Breast epithelium (tissue), 4 donors: ENCODE data around the gene ACIN1. TPM values are rescaled to one million over a fixed set of nuclear protein-coding genes. Genes with fewer than 3 reads are reported as not detected.

Source experiments
- DNase-seq, 2 donors: peaks; one replicate each; pipeline ENCODE4 v3.0.0-alpha.2; 2019; ENCODE audit warnings: low spot score in 2 of 2
- H3K27ac ChIP-seq, 2 donors: fragments of 200-600 bp; sonication (generic) in 1 of 2; one replicate each; pipeline ENCODE4 v1.5.1; 2016 to 2019; ENCODE audit warnings: mild to moderate bottlenecking in 1 of 2
- H3K27me3 ChIP-seq, 2 donors: fragments of 200-600 bp; sonication (generic) in 1 of 2; one replicate each; pipeline versions ENCODE4 v1.5.1 to v1.6.0; 2017 to 2019; ENCODE audit warnings: control low read depth in 1 of 2, mild to moderate bottlenecking in 1 of 2
- H3K36me3 ChIP-seq: fragments of 200-600 bp; one replicate; pipeline ENCODE4 v1.5.1; 2019
- H3K4me1 ChIP-seq, 2 donors: fragments of 200-600 bp; sonication (generic); one replicate each; pipeline ENCODE4 v1.5.1; 2016 to 2019; ENCODE audit warnings: control low read depth in 1 of 2
- H3K4me3 ChIP-seq, 3 donors: fragments of 200-600 bp; sonication (generic); 1 replicate in 2 of 3; 2 replicates in 1 of 3; pipeline ENCODE4 v1.5.1; 2016 to 2019; ENCODE audit warnings: mild to moderate bottlenecking in 3 of 3, moderate library complexity in 2 of 3
- H3K9me3 ChIP-seq, 2 donors: fragments of 200-600 bp; sonication (generic) in 1 of 2; one replicate each; pipeline ENCODE4 v1.5.1; 2016 to 2019; ENCODE audit warnings: control low read depth in 1 of 2
- CTCF ChIP-seq, 3 donors: fragments of 450-650 bp; IDR thresholded peaks; one replicate each; pipeline ENCODE4 v1.5.1; 2016 to 2017; ENCODE audit warnings: antibody characterized with exemption in 3 of 3, mild to moderate bottlenecking in 3 of 3, moderate library complexity in 3 of 3
- POLR2A ChIP-seq: fragments of 450-650 bp; IDR thresholded peaks from one replicate; pipeline ENCODE4 v1.6.1; 2016; ENCODE audit warnings: antibody characterized with exemption, mild to moderate bottlenecking, moderate library complexity
- POLR2AphosphoS5 ChIP-seq, 3 donors: sonication (generic); formaldehyde crosslinking; IDR thresholded peaks; one replicate each; pipeline ENCODE4 v1.6.1; 2017; ENCODE audit warnings: antibody characterized with exemption in 3 of 3
- intact Hi-C: fragments of 100-400 bp; cut with DNase I; formaldehyde crosslinking; loops from one replicate; pipeline ENCODE4 v1.15.1; 2023; ENCODE audit warnings: low total_unique reads
- total RNA-seq, 3 donors: library from RNA; depleted of rRNA; stranded (reverse); fragments of >200 nt; gene quantifications; one replicate each; pipeline ENCODE4 v1.1.0, GENCODE V29; 2016

Gene ACIN1
- total RNA-seq, 3 donors from 2014 or later: 106 to 151 (median 145) TPM

GRCh38 chr14:23078692-23079116 is 16.2 kb downstream of the ACIN1 start:
- Histone ChIP-seq H3K4me1 (no peaks in the 10 kb centered on the region), H3K36me3 (no peaks in the 10 kb centered on the region), H3K4me3 (no peak overlapping the region), H3K9me3 (no peaks in the 10 kb centered on the region), H3K27ac (peak overlapping the region; percentile 65 to 84), H3K27me3 (no peaks in the 10 kb centered on the region)
- DNase-seq: no peak
- peak in 2 of 3 donors; percentile 67 to 89 for TF ChIP-seq POLR2AphosphoS5 (IDR thresholded peaks at IDR 0.05)
- TF ChIP-seq POLR2A: no peak
- TF ChIP-seq CTCF (IDR thresholded peaks at IDR 0.05): no peak
- intact Hi-C loops: no loop called here

DNA sequence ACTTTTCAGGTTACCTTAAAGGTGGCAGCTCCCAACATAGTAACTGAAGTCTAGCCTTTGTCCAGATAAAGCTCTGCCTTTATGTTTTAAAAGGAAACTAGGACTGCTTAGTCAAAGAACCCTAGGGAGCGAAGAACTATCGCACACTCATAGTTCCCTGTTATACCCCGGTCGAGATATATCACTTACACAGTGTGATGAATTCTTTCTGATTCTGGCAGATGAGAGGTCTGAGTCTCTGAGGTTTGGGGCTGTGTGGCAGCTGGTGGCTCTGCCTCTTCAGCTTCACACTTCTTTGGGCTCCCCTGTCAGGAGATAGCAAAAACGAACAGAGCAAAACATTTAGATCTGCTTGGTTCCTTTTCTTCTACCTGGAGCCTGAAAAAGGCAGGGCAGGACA is 17.0 kb downstream of the ACIN1 start:
- Histone ChIP-seq H3K36me3 (no peaks in the 10 kb centered on the region), H3K27ac (peak overlapping the region; percentile 65 to 84), H3K4me3 (no peak overlapping the region), H3K27me3 (no peaks in the 10 kb centered on the region), H3K4me1 (no peaks in the 10 kb centered on the region), H3K9me3 (no peaks in the 10 kb centered on the region)
- intact Hi-C loops: no loop called here
- DNase-seq: no peak
- TF ChIP-seq POLR2AphosphoS5 (IDR thresholded peaks at IDR 0.05) (no peak), POLR2A (no peak), CTCF (IDR thresholded peaks at IDR 0.05) (no peak)

DNA sequence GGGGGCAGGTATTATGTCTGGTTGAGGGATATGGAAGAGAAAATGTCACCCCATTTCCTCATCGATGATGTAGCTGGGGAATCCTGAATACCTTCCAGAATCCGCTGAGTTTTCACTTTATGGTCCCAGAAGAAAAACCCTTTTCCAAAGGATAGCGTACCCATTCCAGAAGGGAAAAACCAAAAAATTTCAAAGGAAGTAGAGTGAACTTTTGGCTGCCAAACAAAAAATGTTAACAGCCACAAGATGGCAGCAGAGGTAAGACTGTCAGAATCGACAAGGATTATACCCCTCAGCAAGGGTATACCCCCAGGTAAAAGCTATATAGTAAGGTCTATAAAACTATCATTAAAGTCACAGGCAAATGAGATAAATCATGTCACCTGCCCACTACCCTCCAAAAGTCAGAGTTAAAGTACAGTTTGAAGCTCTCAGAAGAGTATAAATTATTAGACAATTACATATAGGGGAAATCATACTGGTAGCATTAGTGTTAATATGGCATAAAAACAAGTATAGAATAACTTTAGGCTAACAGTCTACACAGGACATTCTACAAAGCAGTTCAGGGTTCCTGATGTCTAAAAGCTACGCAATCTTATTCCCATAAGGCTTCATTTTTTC is 18.0 kb downstream of the ACIN1 start:
- Histone ChIP-seq H3K36me3 (no peaks in the 10 kb centered on the region), H3K9me3 (no peaks in the 10 kb centered on the region), H3K4me1 (peaks cover 3 to 7% of the 10 kb centered on the region in 2 donors), H3K27me3 (no peaks in the 10 kb centered on the region), H3K4me3 (no peak overlapping the region), H3K27ac (peak overlapping the region in 1 of 2 donors; percentile 50)
- no peak for DNase-seq
- intact Hi-C loops: no loop called here
- TF ChIP-seq POLR2A (no peak), CTCF (IDR thresholded peaks at IDR 0.05) (peak in 1 of 3 donors; percentile 58), POLR2AphosphoS5 (IDR thresholded peaks at IDR 0.05) (no peak)

DNA sequence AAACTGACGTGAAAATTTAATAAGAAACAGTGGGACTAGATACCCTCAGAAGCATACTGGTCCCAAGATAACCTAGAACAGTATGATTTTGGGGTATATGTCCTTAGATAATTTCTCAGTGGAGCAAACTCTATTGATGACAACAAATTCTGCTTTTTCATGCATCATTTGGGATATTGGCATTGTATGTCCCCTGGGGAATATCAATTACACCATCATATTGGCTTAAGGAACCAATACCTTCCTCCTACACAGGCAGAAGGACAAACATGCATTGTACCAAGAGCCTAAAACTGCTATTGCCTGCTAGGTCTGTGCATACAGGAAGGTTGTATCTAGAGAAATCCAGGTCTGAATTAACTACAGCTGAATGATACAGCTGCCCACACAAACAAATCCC is 20.0 kb downstream of the ACIN1 start:
- intact Hi-C loops: no loop called here
- Histone ChIP-seq H3K4me3 (no peak overlapping the region), H3K27ac (no peak overlapping the region), H3K4me1 (peaks cover 7 to 13% of the 10 kb centered on the region in 2 donors), H3K27me3 (no peaks in the 10 kb centered on the region), H3K36me3 (no peaks in the 10 kb centered on the region), H3K9me3 (no peaks in the 10 kb centered on the region)
- TF ChIP-seq POLR2A: no peak
- TF ChIP-seq POLR2AphosphoS5 (IDR thresholded peaks at IDR 0.05): no peak
- no peak for TF ChIP-seq CTCF (IDR thresholded peaks at IDR 0.05)
- no peak for DNase-seq

DNA sequence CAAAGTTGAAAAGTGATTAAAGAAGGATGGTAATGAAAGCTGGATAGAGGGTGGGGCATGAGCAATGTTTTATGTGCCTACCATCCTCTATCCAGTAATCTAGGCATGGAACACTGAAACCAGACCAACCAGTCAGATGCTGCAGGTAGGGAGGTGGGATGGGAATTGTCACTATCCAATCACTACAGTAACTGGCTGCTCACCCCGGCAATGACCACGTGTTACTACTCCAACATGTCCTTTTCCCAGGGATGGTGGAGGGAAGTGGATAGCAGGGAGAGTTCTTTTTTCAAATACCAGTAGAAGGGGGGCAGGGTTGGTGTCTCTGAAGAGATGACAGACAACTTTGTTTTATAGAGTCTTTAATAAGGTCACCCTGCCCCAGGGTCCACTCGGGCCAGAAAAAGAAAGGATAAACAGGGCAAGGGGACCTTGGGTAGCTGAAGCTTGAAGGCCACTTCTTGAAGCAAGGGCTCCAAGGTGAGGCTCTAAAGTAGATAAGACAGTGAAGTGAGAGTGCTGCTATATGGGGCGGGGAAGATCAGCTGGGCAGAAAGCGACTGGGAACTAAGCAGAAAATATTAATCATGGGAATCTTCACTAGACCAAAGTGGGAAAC is 22.9 kb downstream of the ACIN1 start:
- H3K4me1 ChIP-seq: peaks cover 7 to 13% of the 10 kb centered on the region in 2 donors
- no peaks in the 10 kb centered on the region for H3K27me3 ChIP-seq
- TF ChIP-seq CTCF (IDR thresholded peaks at IDR 0.05) (no peak), POLR2A (no peak), POLR2AphosphoS5 (IDR thresholded peaks at IDR 0.05) (no peak)
- peak overlapping the region; percentile 84 to 93 for H3K27ac ChIP-seq
- peak overlapping the region; percentile 56 to 77 (median 57) for H3K4me3 ChIP-seq
- no peaks in the 10 kb centered on the region for H3K9me3 ChIP-seq
- H3K36me3 ChIP-seq: no peaks in the 10 kb centered on the region
- DNase-seq: no peak
- intact Hi-C loops: no loop called here
